Hepatocyte (in vitro differentiated cells): ENCODE results near the gene ARSI.

Source experiments
- EZH2phosphoT487 ChIP-seq: fragments of 200-600 bp; sonication (generic); IDR thresholded peaks from one replicate; pipeline ENCODE4 v1.6.1; 2018; ENCODE audit warnings: antibody characterized with exemption, mild to moderate bottlenecking, low read depth, moderate library complexity; ENCODE audit not compliant: unreplicated experiment, severe bottlenecking
- TF ChIP-seq, protein P1 (sequence below): fragments of 200-600 bp; sonication (generic); IDR thresholded peaks from 2 replicates; pipeline ENCODE4 v1.5.1; 2016; ENCODE audit warnings: antibody characterized with exemption, mild to moderate bottlenecking; ENCODE audit not compliant: poor library complexity

DNA sequence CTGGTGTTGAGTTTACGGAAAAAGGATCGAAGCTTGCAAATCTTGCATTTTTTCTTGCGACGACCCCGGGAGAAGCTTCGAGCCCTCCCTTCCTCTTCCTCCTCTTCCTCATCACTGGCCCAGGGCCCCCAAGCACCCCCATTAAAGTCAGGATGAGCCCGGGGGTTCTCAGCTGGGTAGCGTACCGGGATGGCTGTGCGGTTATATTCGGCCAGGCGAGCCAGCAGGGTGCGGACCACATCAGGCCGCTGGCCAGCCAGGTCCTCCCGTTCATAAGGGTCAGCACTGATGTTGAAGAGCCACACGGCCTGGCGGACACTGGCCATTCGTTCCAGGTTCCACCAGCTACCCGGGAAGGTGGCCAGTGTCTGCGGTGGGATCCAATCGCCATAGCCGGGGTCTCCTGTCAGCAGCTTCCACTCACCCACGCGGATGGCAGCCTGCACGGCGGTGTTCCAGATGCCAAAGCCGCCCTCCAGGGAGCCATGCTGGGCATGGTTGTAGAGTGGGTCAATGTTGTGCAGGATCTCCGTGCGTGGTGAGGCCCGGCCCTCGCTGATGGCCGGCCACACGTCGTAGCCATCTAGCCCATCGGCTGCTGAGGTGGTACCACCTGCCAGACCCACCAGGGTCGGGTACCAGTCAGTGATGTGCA, 5.3 kb downstream of the ARSI start:
- TF ChIP-seq, protein P1, sequence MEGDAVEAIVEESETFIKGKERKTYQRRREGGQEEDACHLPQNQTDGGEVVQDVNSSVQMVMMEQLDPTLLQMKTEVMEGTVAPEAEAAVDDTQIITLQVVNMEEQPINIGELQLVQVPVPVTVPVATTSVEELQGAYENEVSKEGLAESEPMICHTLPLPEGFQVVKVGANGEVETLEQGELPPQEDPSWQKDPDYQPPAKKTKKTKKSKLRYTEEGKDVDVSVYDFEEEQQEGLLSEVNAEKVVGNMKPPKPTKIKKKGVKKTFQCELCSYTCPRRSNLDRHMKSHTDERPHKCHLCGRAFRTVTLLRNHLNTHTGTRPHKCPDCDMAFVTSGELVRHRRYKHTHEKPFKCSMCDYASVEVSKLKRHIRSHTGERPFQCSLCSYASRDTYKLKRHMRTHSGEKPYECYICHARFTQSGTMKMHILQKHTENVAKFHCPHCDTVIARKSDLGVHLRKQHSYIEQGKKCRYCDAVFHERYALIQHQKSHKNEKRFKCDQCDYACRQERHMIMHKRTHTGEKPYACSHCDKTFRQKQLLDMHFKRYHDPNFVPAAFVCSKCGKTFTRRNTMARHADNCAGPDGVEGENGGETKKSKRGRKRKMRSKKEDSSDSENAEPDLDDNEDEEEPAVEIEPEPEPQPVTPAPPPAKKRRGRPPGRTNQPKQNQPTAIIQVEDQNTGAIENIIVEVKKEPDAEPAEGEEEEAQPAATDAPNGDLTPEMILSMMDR, result no peak
- no peak for TF ChIP-seq EZH2phosphoT487
